Lower leg skin (tissue), 3 donors: ENCODE measurements around the gene SRL.

Experiments used
- POLR2A ChIP-seq, 2 donors: fragments of 450-650 bp; IDR thresholded peaks; one replicate each; pipeline ENCODE4 v1.6.1; 2016 to 2017; ENCODE audit warnings: antibody characterized with exemption in 2 of 2, mild to moderate bottlenecking in 1 of 2, moderate library complexity in 1 of 2
- TF ChIP-seq, protein P1 (sequence below), 3 donors: fragments of 450-650 bp; IDR thresholded peaks; one replicate each; pipeline ENCODE4 v1.5.1; 2016; ENCODE audit warnings: antibody characterized with exemption in 3 of 3, mild to moderate bottlenecking in 3 of 3, moderate library complexity in 2 of 3

DNA sequence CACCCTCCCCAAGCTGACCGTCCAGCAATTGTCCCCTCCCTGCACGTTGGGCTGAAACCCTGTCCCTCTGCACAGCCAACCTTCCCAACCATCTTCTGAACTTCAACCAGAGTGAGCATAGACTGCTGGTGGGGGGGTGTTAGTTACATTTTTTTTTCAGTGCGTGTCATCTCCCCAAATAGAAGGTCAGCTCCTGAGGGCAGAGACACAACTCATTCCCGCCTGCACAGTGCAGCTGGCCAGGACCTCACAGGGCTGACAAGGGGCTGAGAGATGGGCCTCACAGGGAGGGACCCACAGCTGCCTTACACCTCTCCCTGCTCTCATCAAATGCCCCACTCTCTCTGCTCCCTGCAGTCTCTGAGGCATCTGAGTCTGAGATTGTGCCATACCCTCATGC is 8.4 kb downstream of the SRL start:
- TF ChIP-seq POLR2A (IDR thresholded peaks at IDR 0.05), result no peak
- TF ChIP-seq, protein P1, sequence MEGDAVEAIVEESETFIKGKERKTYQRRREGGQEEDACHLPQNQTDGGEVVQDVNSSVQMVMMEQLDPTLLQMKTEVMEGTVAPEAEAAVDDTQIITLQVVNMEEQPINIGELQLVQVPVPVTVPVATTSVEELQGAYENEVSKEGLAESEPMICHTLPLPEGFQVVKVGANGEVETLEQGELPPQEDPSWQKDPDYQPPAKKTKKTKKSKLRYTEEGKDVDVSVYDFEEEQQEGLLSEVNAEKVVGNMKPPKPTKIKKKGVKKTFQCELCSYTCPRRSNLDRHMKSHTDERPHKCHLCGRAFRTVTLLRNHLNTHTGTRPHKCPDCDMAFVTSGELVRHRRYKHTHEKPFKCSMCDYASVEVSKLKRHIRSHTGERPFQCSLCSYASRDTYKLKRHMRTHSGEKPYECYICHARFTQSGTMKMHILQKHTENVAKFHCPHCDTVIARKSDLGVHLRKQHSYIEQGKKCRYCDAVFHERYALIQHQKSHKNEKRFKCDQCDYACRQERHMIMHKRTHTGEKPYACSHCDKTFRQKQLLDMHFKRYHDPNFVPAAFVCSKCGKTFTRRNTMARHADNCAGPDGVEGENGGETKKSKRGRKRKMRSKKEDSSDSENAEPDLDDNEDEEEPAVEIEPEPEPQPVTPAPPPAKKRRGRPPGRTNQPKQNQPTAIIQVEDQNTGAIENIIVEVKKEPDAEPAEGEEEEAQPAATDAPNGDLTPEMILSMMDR (IDR thresholded peaks at IDR 0.05), result no peak
